ENCODE data around the gene ADORA1. TPM values are rescaled to one million over a fixed set of nuclear protein-coding genes. Genes with fewer than 3 reads are reported as not detected.

ADORA1 gene
- total RNA-seq, 2 experiments from 2014 or later, result not detected

GRCh38 chr1:203177470-203178039 lies 50.0 kb downstream of the ADORA1 start:
- no peak for DNase-seq
- Mint-ChIP-seq H3K36me3 (no peaks in the 10 kb centered on the region), H3K27ac (no peak overlapping the region), H3K27me3 (peaks cover 1% of the 10 kb centered on the region), H3K4me3 (no peak overlapping the region), H3K9me3 (no peaks in the 10 kb centered on the region), H3K4me1 (ENCODE audit: low read depth) (no peaks in the 10 kb centered on the region)
- intact Hi-C loops (cut with micrococcal nuclease), result no loop called here
- POLR2A ChIA-PET, result no interaction called here
- CTCF ChIA-PET, result interaction anchor here (1.0 kb wide), 1 partner anchor 11 kb away, joined by 3 read pairs; no protein-coding TSS in a partner anchor

GRCh38 chr1:203178083-203178482 lies 50.6 kb downstream of the ADORA1 start:
- CTCF ChIA-PET, result interaction anchor here (1.0 kb wide), 1 partner anchor 10 kb away, joined by 3 read pairs; no protein-coding TSS in a partner anchor
- peaks cover 1% of the 10 kb centered on the region for H3K27me3 Mint-ChIP-seq
- intact Hi-C loops (cut with micrococcal nuclease), result no loop called here

GRCh38 chr1:203178821-203179666 lies 51.5 kb downstream of the ADORA1 start:
- H3K4me1 Mint-ChIP-seq (ENCODE audit: low read depth), result no peaks in the 10 kb centered on the region
- H3K4me3 Mint-ChIP-seq, result no peak overlapping the region
- H3K27ac Mint-ChIP-seq, result no peak overlapping the region

More at GRCh38 chr1:203178083-203178482, 50.6 kb downstream of the ADORA1 start:
- no peak for DNase-seq
- Mint-ChIP-seq H3K27ac (no peak overlapping the region), H3K4me3 (no peak overlapping the region), H3K9me3 (no peaks in the 10 kb centered on the region), H3K36me3 (no peaks in the 10 kb centered on the region), H3K4me1 (ENCODE audit: low read depth) (no peaks in the 10 kb centered on the region)
- POLR2A ChIA-PET, result no interaction called here

DNA sequence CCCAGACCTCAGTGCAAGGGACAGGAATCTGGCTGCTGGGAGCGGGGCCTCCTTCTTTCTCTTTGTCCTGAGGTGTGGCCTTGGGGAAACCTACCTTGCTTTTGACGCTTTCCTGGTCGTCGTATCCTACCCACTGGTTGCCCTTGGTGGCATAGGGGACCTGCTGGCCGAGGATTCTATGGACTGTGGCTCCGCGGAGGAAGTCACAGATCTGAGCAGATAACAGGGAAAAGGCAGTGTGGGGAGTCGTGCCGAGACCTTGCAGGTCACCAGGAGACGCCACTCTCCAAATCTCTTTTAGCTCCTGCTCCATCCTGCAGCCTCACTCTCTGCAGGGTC lies 52.1 kb downstream of the ADORA1 start:
- H3K9me3 Mint-ChIP-seq, result no peaks in the 10 kb centered on the region
- H3K27me3 Mint-ChIP-seq, result peaks cover 1% of the 10 kb centered on the region
- POLR2A ChIA-PET, result no interaction called here
- no peak for DNase-seq
- CTCF ChIA-PET, result interaction anchor here (0.6 to 1.1 kb wide), 2 partner anchors 35 to 37 kb away, joined by 3 read pairs; no protein-coding TSS in a partner anchor
- no peaks in the 10 kb centered on the region for H3K36me3 Mint-ChIP-seq
- H3K4me3 Mint-ChIP-seq, result no peak overlapping the region
- no peak overlapping the region for H3K27ac Mint-ChIP-seq
- intact Hi-C loops (cut with micrococcal nuclease), result no loop called here
- no peaks in the 10 kb centered on the region for H3K4me1 Mint-ChIP-seq (ENCODE audit: low read depth)

More at GRCh38 chr1:203178821-203179666, 51.5 kb downstream of the ADORA1 start:
- H3K27me3 Mint-ChIP-seq, result peaks cover 1% of the 10 kb centered on the region
- H3K9me3 Mint-ChIP-seq, result no peaks in the 10 kb centered on the region
- no peak for DNase-seq
- ChIA-PET CTCF (interaction anchor here (0.6 to 0.7 kb wide), 2 partner anchors 9 to 36 kb away, joined by 3 read pairs; no protein-coding TSS in a partner anchor), POLR2A (no interaction called here)
- no peaks in the 10 kb centered on the region for H3K36me3 Mint-ChIP-seq
- intact Hi-C loops (cut with micrococcal nuclease), result no loop called here

DNA sequence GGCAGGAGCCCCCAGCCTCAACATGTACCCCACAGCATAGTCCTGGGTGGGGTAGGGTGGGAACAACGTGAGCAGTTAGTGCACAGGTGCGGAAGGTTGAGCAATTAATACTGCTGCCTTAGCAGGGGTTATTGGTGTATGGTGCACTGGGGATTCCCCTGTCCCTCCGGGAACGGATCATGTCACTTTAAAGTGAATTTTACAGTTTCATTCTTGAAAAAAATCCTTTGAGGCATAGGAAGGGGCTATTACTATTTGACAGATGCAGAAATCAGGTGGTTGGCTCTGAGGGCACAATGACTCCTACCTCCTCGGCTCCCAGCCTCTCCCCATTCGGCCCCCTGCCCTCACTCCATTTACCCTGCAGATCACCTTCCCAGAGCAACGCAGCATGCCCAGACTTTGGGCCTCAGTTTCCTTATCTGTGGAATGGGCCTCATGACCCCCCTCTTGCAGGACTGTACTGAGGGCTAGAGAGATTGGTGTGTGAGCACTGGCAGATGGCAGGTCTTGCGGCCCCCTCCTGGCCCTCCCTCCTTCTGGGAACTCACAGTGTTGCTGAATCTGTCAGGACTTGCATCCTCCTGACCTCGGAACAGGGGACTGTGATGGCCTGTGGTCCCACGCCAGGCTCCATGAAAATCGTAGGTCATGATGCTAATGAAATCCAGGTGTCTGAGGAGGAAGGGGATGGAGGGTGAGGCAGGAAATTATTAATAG lies 53.2 kb downstream of the ADORA1 start:
- peaks cover 1% of the 10 kb centered on the region for H3K27me3 Mint-ChIP-seq

DNA sequence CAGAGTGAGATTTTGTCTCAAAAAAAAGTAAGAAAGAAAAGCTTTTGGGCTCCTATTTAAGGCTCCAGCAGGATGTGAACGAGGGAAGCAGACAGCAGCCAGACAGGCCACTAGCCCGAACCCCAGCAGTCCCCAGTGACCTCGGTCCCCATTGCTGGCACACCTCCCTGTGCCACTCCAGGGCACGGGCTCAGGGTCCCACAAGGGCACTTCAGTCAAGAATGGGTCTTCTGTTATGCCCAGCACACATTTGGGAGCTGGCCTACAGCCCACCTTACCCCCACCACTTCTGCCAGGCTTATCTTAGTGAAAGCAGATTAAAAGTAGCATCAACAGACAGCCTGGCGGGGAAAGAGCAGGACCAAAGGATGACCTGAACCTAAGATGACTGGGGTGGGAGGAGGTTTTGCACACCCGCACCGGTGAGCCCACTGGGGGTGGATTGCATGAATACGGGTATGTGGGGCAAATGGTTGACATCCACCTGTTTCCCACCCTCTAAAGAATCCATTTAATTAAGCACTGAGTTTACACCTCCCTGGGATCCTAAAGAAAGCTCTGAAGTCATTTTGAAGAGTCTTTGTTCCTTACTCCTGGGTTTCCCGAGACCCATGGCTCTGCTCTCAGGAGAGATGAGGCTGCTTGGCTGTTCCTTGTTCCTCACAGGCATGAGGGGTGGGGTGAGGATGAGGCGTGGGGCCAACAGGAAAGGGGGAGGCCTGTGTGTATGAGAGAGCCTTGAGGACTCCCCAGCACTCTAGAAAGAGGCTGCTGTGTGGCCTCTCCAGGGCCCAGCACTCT lies 54.3 kb downstream of the ADORA1 start:
- Mint-ChIP-seq H3K4me3 (no peak overlapping the region), H3K4me1 (ENCODE audit: low read depth) (no peaks in the 10 kb centered on the region), H3K27ac (no peak overlapping the region), H3K9me3 (no peaks in the 10 kb centered on the region), H3K27me3 (peaks cover 1% of the 10 kb centered on the region), H3K36me3 (no peaks in the 10 kb centered on the region)
- intact Hi-C loops (cut with micrococcal nuclease), result no loop called here
- DNase-seq, result no peak
- ChIA-PET CTCF (interaction anchor here (1.1 to 3.1 kb wide), 2 partner anchors 10 to 142 kb away, joined by 3 to 14 read pairs; no protein-coding TSS in a partner anchor), POLR2A (no interaction called here)

More for the DNA sequence above, 53.2 kb downstream of the ADORA1 start:
- Mint-ChIP-seq H3K36me3 (no peaks in the 10 kb centered on the region), H3K9me3 (no peaks in the 10 kb centered on the region), H3K4me3 (no peak overlapping the region), H3K4me1 (ENCODE audit: low read depth) (no peaks in the 10 kb centered on the region), H3K27ac (no peak overlapping the region)
- intact Hi-C loops (cut with micrococcal nuclease), result no loop called here
- no peak for DNase-seq
- POLR2A ChIA-PET, result no interaction called here
- CTCF ChIA-PET, result interaction anchor here (1.1 to 3.1 kb wide), 3 partner anchors 9 to 141 kb away, joined by 3 to 14 read pairs (median 3); no protein-coding TSS in a partner anchor

DNA sequence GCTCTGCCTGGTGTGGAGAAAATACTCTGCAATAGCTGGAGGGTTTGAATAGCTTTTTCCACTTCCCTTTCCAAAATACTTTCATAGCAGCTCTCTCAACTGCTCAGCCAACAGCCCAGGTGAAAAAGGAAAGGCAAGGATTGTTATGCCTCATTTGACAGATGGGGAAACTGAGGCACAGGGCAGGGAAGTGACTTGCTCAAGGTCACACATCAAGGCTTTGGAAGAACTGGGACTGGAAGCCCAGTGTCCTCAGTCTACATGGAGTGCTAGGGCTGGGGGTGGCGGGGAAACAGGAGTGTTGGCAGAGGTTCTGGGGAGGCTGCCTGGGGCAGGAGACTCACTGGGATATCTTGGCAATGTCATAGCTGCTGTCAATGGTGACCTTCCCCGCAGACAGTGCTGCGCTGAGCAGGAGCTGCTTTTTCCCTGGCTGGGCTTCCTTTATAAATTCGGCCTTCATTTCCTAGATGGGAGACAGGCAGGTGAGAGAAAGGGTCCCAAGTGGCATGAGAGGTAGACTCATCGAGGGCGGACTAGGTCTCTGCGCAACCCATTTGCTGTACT lies 54.9 kb downstream of the ADORA1 start:
- Mint-ChIP-seq H3K27ac (no peak overlapping the region), H3K4me3 (no peak overlapping the region), H3K27me3 (peaks cover 1% of the 10 kb centered on the region), H3K9me3 (no peaks in the 10 kb centered on the region), H3K36me3 (no peaks in the 10 kb centered on the region), H3K4me1 (ENCODE audit: low read depth) (no peaks in the 10 kb centered on the region)
- ChIA-PET CTCF (interaction anchor here (3.1 kb wide), 1 partner anchor 10 kb away, joined by 14 read pairs; no protein-coding TSS in a partner anchor), POLR2A (no interaction called here)
- intact Hi-C loops (cut with micrococcal nuclease), result no loop called here
- no peak for DNase-seq

GRCh38 chr1:203183828-203184227 lies 56.3 kb downstream of the ADORA1 start:
- no peaks in the 10 kb centered on the region for H3K4me1 Mint-ChIP-seq (ENCODE audit: low read depth)
- intact Hi-C loops (cut with micrococcal nuclease), result no loop called here
- no peaks in the 10 kb centered on the region for H3K36me3 Mint-ChIP-seq
- DNase-seq, result no peak
- H3K27ac Mint-ChIP-seq, result no peak overlapping the region
- peaks cover 2% of the 10 kb centered on the region for H3K27me3 Mint-ChIP-seq
- no peaks in the 10 kb centered on the region for H3K9me3 Mint-ChIP-seq
- POLR2A ChIA-PET, result no interaction called here
- CTCF ChIA-PET, result interaction anchor here (3.1 kb wide), 1 partner anchor 12 kb away, joined by 14 read pairs; no protein-coding TSS in a partner anchor
- no peak overlapping the region for H3K4me3 Mint-ChIP-seq

- DNase-seq, result no peak
- Mint-ChIP-seq H3K4me1 (ENCODE audit: low read depth) (no peaks in the 10 kb centered on the region), H3K27ac (no peak overlapping the region), H3K27me3 (peaks cover 2% of the 10 kb centered on the region), H3K4me3 (no peak overlapping the region), H3K9me3 (no peaks in the 10 kb centered on the region), H3K36me3 (no peaks in the 10 kb centered on the region)
- ChIA-PET POLR2A (no interaction called here), CTCF (no interaction called here)
- intact Hi-C loops (cut with micrococcal nuclease), result no loop called here
These were observed 56.9 kb downstream of the ADORA1 start for GRCh38 chr1:203184467-203184866.

GRCh38 chr1:203185061-203185461 lies 57.5 kb downstream of the ADORA1 start:
- CTCF ChIA-PET, result no interaction called here

DNA sequence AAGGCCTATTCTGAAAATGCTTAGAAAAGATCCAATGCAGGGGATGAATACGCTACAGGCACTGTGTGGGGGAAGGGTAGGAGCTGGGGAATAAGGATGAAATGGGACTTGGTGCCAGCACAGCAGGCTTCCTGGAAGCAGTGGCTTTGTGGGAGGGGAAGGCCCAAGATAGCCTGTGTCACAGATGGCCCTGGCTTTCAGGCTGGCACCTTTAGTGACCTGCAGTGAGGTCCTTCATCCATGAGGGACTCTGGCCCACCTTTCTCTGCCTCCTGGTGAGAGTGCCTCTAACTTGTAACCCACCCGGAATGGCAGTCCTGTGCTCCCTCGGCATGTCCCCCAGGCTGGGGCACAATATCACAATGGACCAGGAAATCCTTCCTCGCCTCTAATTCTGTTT lies 58.1 kb downstream of the ADORA1 start:
- intact Hi-C loops (cut with micrococcal nuclease), result no loop called here
- Mint-ChIP-seq H3K9me3 (no peaks in the 10 kb centered on the region), H3K4me1 (ENCODE audit: low read depth) (no peaks in the 10 kb centered on the region), H3K4me3 (no peak overlapping the region), H3K27me3 (peaks cover 4% of the 10 kb centered on the region), H3K36me3 (no peaks in the 10 kb centered on the region), H3K27ac (no peak overlapping the region)
- DNase-seq, result no peak
- ChIA-PET CTCF (no interaction called here), POLR2A (no interaction called here)

More at GRCh38 chr1:203185061-203185461, 57.5 kb downstream of the ADORA1 start:
- intact Hi-C loops (cut with micrococcal nuclease), result no loop called here
- Mint-ChIP-seq H3K4me1 (ENCODE audit: low read depth) (no peaks in the 10 kb centered on the region), H3K4me3 (no peak overlapping the region), H3K27me3 (peaks cover 4% of the 10 kb centered on the region), H3K36me3 (no peaks in the 10 kb centered on the region), H3K27ac (no peak overlapping the region), H3K9me3 (no peaks in the 10 kb centered on the region)
- POLR2A ChIA-PET, result no interaction called here
- no peak for DNase-seq
